ENCODE results near the gene AKAP13. TPM values are rescaled to one million over a fixed set of nuclear protein-coding genes. Genes with fewer than 3 reads are reported as not detected.

Gene AKAP13
- total RNA-seq, 1 experiment from 2014 or later, result 49.6 TPM

DNA sequence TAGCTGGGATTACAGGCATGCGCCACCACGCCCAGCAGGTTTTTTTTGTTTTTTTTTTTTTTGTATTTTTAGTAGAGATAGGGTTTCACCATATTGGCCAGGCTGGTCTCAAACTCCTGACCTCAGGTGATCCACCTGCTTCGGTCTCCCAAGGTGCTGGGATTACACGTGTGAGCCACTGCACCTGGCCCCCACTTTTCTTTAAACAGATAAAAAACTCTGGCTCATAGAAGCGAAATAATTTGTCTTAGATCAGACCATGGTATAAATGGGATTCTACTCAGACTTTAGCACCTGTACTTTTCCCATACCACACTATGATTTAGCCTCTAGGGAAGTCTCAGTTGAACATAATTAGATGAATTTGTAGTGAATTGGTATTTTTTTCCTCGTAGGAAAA lies 182.4 kb downstream of the AKAP13 start:
- Mint-ChIP-seq H3K27me3 (ENCODE audit: insufficient read depth, unreplicated experiment) (no peaks in the 10 kb centered on the region), H3K4me1 (ENCODE audit: low read depth, unreplicated experiment) (peaks cover 27% of the 10 kb centered on the region), H3K27ac (ENCODE audit: unreplicated experiment) (peak overlapping the region; percentile 65), H3K9me3 (ENCODE audit: unreplicated experiment) (no peaks in the 10 kb centered on the region), H3K36me3 (ENCODE audit: insufficient read depth, unreplicated experiment) (peaks cover 5% of the 10 kb centered on the region), H3K4me3 (ENCODE audit: unreplicated experiment) (peak overlapping the region; percentile 21)
- Histone ChIP-seq H3K4me3 (ENCODE audit: low read depth, low read length) (no peak overlapping the region), H3K27me3 (replicated peaks; ENCODE audit: control insufficient read depth, insufficient read depth, low read length) (no peaks in the 10 kb centered on the region), H3K9me3 (no peaks in the 10 kb centered on the region), H3K36me3 (ENCODE audit: control insufficient read depth, insufficient read depth, low read length) (no peaks in the 10 kb centered on the region), H3K4me1 (peaks cover 44% of the 10 kb centered on the region)
- BruUV-seq (replicated peaks), result TSS peak; percentile 49
- intact Hi-C loops (cut with micrococcal nuclease; ENCODE audit: unreplicated experiment), result loop anchor here (1.0 to 5.0 kb wide), 4 partner anchors 16 to 144 kb away; no protein-coding TSS in a partner anchor
- POLR2A ChIA-PET, result interaction anchor here (0.6 kb wide), 1 partner anchor 182 kb away, joined by 3 read pairs; the partner anchor contains the start of gene AKAP13
- CTCF ChIA-PET, result no interaction called here
- peak; percentile 24 to 47 for DNase-seq
- TF ChIP-seq, protein P1, sequence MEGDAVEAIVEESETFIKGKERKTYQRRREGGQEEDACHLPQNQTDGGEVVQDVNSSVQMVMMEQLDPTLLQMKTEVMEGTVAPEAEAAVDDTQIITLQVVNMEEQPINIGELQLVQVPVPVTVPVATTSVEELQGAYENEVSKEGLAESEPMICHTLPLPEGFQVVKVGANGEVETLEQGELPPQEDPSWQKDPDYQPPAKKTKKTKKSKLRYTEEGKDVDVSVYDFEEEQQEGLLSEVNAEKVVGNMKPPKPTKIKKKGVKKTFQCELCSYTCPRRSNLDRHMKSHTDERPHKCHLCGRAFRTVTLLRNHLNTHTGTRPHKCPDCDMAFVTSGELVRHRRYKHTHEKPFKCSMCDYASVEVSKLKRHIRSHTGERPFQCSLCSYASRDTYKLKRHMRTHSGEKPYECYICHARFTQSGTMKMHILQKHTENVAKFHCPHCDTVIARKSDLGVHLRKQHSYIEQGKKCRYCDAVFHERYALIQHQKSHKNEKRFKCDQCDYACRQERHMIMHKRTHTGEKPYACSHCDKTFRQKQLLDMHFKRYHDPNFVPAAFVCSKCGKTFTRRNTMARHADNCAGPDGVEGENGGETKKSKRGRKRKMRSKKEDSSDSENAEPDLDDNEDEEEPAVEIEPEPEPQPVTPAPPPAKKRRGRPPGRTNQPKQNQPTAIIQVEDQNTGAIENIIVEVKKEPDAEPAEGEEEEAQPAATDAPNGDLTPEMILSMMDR (IDR thresholded peaks at IDR 0.05; ENCODE audit: insufficient read depth in 1 of 2, low read depth in 1 of 2, low read length in 1 of 2, severe bottlenecking in 1 of 2, unreplicated experiment in 1 of 2), result no peak

DNA sequence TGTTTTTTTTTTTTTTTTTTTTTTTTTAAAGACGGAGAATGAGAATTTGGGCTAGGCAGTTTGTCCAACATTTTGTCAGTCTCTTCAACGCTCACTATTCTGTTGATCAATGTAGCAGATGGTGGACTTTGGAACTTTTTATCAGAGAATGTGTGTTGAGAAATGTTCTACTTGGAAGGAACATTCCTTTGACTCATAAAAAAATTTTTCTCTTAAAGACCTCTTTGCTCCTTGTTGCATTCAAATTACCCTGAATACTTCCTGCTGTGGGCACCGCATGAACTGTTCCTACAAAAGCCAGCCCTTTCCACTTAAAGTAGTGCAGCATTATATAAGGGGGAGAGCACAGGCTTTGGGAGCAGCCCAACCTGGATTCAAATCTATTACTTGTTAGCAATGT lies 182.9 kb downstream of the AKAP13 start:
- H3K4me1 ChIP-seq, result peaks cover 44% of the 10 kb centered on the region
- no peaks in the 10 kb centered on the region for H3K9me3 Mint-ChIP-seq (ENCODE audit: unreplicated experiment)
- intact Hi-C loops (cut with micrococcal nuclease; ENCODE audit: unreplicated experiment), result loop anchor here (1.0 to 5.0 kb wide), 4 partner anchors 16 to 144 kb away; no protein-coding TSS in a partner anchor
- no peak overlapping the region for H3K4me3 ChIP-seq (ENCODE audit: low read depth, low read length)
- H3K9me3 ChIP-seq, result no peaks in the 10 kb centered on the region
- H3K4me3 Mint-ChIP-seq (ENCODE audit: unreplicated experiment), result peak overlapping the region; percentile 21
- no peaks in the 10 kb centered on the region for H3K36me3 Mint-ChIP-seq (ENCODE audit: insufficient read depth, unreplicated experiment)
- H3K27me3 ChIP-seq (replicated peaks; ENCODE audit: control insufficient read depth, insufficient read depth, low read length), result no peaks in the 10 kb centered on the region
- H3K27ac Mint-ChIP-seq (ENCODE audit: unreplicated experiment), result peak overlapping the region; percentile 65
- H3K4me1 Mint-ChIP-seq (ENCODE audit: low read depth, unreplicated experiment), result peaks cover 23% of the 10 kb centered on the region
- CTCF ChIA-PET, result no interaction called here
- POLR2A ChIA-PET, result no interaction called here
- H3K27me3 Mint-ChIP-seq (ENCODE audit: insufficient read depth, unreplicated experiment), result no peaks in the 10 kb centered on the region
- TF ChIP-seq, protein P1 (IDR thresholded peaks at IDR 0.05; ENCODE audit: insufficient read depth in 1 of 2, low read depth in 1 of 2, low read length in 1 of 2, severe bottlenecking in 1 of 2, unreplicated experiment in 1 of 2), result no peak
- peak; percentile 71 to 79 for DNase-seq
- H3K36me3 ChIP-seq (ENCODE audit: control insufficient read depth, insufficient read depth, low read length), result no peaks in the 10 kb centered on the region
- BruUV-seq (replicated peaks), result no TSS peak

DNA sequence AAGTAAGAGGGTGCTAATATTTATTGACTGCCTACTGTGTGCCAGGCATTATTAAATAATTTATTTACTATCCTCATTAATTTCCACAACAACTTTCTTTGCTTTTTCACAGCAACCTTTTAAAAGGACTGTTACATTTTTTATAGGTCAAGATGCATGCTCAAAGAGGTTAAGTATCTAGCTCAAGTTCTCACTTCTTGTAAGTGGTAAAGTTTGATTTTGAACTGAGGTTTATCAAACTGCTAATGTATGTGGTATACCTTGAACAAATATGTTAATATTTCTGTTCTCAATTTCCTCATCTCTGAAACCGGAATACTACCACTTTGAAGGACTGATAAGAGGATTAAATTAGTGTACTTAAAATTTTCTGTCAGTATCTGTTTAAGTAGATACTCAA lies 183.3 kb downstream of the AKAP13 start:
- peaks cover 21% of the 10 kb centered on the region for H3K4me1 Mint-ChIP-seq (ENCODE audit: low read depth, unreplicated experiment)
- no peaks in the 10 kb centered on the region for H3K27me3 ChIP-seq (replicated peaks; ENCODE audit: control insufficient read depth, insufficient read depth, low read length)
- H3K4me3 ChIP-seq (ENCODE audit: low read depth, low read length), result no peak overlapping the region
- no peaks in the 10 kb centered on the region for H3K9me3 Mint-ChIP-seq (ENCODE audit: unreplicated experiment)
- no peaks in the 10 kb centered on the region for H3K9me3 ChIP-seq
- CTCF ChIA-PET, result no interaction called here
- TF ChIP-seq, protein P1 (IDR thresholded peaks at IDR 0.05; ENCODE audit: insufficient read depth in 1 of 2, low read depth in 1 of 2, low read length in 1 of 2, severe bottlenecking in 1 of 2, unreplicated experiment in 1 of 2), result no peak
- DNase-seq, result no peak
- POLR2A ChIA-PET, result no interaction called here
- H3K27me3 Mint-ChIP-seq (ENCODE audit: insufficient read depth, unreplicated experiment), result no peaks in the 10 kb centered on the region
- no peaks in the 10 kb centered on the region for H3K36me3 ChIP-seq (ENCODE audit: control insufficient read depth, insufficient read depth, low read length)
- H3K4me1 ChIP-seq, result peaks cover 44% of the 10 kb centered on the region
- peak overlapping the region; percentile 21 for H3K4me3 Mint-ChIP-seq (ENCODE audit: unreplicated experiment)
- no peaks in the 10 kb centered on the region for H3K36me3 Mint-ChIP-seq (ENCODE audit: insufficient read depth, unreplicated experiment)
- H3K27ac Mint-ChIP-seq (ENCODE audit: unreplicated experiment), result peak overlapping the region; percentile 65
- intact Hi-C loops (cut with micrococcal nuclease; ENCODE audit: unreplicated experiment), result loop anchor here (1.0 to 5.0 kb wide), 5 partner anchors 12 to 144 kb away; no protein-coding TSS in a partner anchor
- TSS peak; percentile 87 for BruUV-seq (replicated peaks)
